ENCODE measurements around the gene RMP24.

The RMP24 gene

GRCh38 chr18:35948080-35948479, 24.4 kb upstream of the RMP24 start:
- no peak for ATAC-seq
- no peaks in the 10 kb centered on the region for H3K36me3 ChIP-seq (ENCODE audit: insufficient read depth in 1 of 2, low read depth in 1 of 2)
- no peaks in the 10 kb centered on the region for H3K9me3 ChIP-seq
- no peak overlapping the region for H3K4me3 ChIP-seq
- DNase-seq, result no peak
- intact Hi-C loops (cut with DNase I), result no loop called here
- no peaks in the 10 kb centered on the region for H3K27me3 ChIP-seq (ENCODE audit: insufficient read depth in 3 of 3, low read length in 2 of 3)
- 63 to 70% (median 66%) methylated on average over 3 of the region's 3 CpGs for WGBS, 3 donors
- TF ChIP-seq CTCF (IDR thresholded peaks at IDR 0.05), result no peak
- H3K27ac ChIP-seq, result no peak overlapping the region
- no peaks in the 10 kb centered on the region for H3K4me1 ChIP-seq

DNA sequence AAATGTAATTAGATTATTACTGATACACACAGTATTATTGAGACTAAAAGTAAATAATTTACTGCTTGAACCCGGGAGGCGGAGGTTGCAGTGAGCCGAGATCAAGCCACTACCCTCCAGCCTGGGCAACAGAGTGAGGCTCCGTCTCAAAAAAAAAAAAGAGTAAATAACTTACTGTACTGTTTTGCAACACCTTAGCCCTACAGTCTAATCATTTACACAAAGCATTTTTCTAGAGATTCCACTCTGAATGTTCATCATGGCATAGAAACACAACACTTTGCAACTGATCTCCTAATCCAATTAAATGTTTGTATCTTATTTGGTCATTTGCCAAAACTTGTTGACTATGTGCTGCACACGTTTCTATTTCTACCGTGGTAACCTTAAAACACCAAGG, 23.4 kb upstream of the RMP24 start:
- WGBS, 3 donors, result 71 to 76% (median 73%) methylated on average over 6 of the region's 6 CpGs
- no peaks in the 10 kb centered on the region for H3K27me3 ChIP-seq (ENCODE audit: insufficient read depth in 3 of 3, low read length in 2 of 3)
- intact Hi-C loops (cut with DNase I), result no loop called here
- no peaks in the 10 kb centered on the region for H3K36me3 ChIP-seq (ENCODE audit: insufficient read depth in 1 of 2, low read depth in 1 of 2)
- no peaks in the 10 kb centered on the region for H3K9me3 ChIP-seq
- no peaks in the 10 kb centered on the region for H3K4me1 ChIP-seq
- no peak overlapping the region for H3K27ac ChIP-seq
- H3K4me3 ChIP-seq, result no peak overlapping the region
- ATAC-seq, result no peak
- no peak for TF ChIP-seq CTCF (IDR thresholded peaks at IDR 0.05)
- DNase-seq, result no peak

DNA sequence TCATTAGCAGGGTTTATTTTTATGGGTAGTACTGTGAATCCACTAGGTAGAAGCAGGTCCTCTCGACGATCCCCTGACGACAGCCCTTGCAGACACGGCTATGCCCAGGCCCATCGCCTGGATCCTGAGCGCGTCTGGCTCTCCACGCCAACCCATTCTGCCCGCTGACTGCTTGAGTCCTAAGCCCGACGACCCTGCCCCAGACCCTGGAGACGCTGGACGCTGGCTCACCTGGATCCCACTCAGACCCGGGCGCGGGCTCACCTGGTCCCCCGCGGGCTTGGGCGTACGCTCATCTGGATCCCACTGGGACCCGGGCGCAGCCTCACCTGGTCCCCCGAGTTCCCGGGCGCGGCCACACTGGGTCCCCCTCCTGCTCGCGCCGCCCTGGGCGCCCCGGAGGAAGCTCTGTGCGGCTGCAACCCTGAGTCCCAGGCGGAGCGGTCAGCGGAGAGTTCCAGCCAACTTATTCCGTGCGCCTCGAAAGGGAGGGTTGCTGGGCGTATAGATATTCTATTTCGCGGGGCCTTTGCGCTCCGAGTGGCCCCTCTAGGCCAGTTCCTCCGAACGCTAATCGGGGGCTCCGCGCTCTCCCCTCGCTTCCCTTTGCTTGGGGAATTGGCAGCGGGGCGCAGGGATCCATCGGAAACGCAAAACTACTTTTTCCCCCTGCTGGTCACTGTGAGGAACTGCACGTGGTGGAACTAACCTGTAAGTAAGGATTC, 22.4 kb upstream of the RMP24 start:
- DNase-seq (peak; percentile 38 to 72), ATAC-seq (peak; percentile 76 to 96 (median 82))
- Histone ChIP-seq H3K27ac (no peak overlapping the region), H3K4me3 (peak overlapping the region; percentile 84), H3K4me1 (no peaks in the 10 kb centered on the region), H3K36me3 (ENCODE audit: insufficient read depth in 1 of 2, low read depth in 1 of 2) (no peaks in the 10 kb centered on the region), H3K9me3 (no peaks in the 10 kb centered on the region), H3K27me3 (ENCODE audit: insufficient read depth in 3 of 3, low read length in 2 of 3) (no peaks in the 10 kb centered on the region)
- 5 to 6% (median 5%) methylated on average over 48 to 54 of the region's 54 CpGs for WGBS, 3 donors
- intact Hi-C loops (cut with DNase I), result loop anchor here (1.0 to 10.0 kb wide), 4 partner anchors 194 to 565 kb away; partner anchors contain the start of gene GALNT1 (in 1 of the 2)
- peak; percentile 97 for TF ChIP-seq CTCF (IDR thresholded peaks at IDR 0.05)

- DNase-seq (no peak), ATAC-seq (no peak)
- Histone ChIP-seq H3K36me3 (ENCODE audit: insufficient read depth in 1 of 2, low read depth in 1 of 2) (no peaks in the 10 kb centered on the region), H3K4me1 (no peaks in the 10 kb centered on the region), H3K4me3 (peak overlapping the region; percentile 84), H3K27me3 (ENCODE audit: insufficient read depth in 3 of 3, low read length in 2 of 3) (no peaks in the 10 kb centered on the region), H3K9me3 (no peaks in the 10 kb centered on the region), H3K27ac (no peak overlapping the region)
- intact Hi-C loops (cut with DNase I), result loop anchor here (1.0 to 10.0 kb wide), 4 partner anchors 194 to 566 kb away; partner anchors contain the start of gene GALNT1 (in 1 of the 2)
- WGBS, 3 donors, result 16 to 17% (median 16%) methylated on average over 6 of the region's 6 CpGs
- no peak for TF ChIP-seq CTCF (IDR thresholded peaks at IDR 0.05)
Observed at GRCh38 chr18:35950628-35950982, 21.9 kb upstream of the RMP24 start.
